Suprapubic skin (tissue), 4 donors: ENCODE measurements around the gene SLC16A8. TPM values are rescaled to one million over a fixed set of nuclear protein-coding genes. Genes with fewer than 3 reads are reported as not detected.

ENCODE experiments used
- DNase-seq, 2 donors: peaks; one replicate each; pipeline ENCODE4 v3.0.0-alpha.2; 2019; ENCODE audit warnings: low spot score in 2 of 2
- H3K27ac ChIP-seq: fragments of 200-600 bp; sonication (generic); one replicate; pipeline ENCODE4 v1.5.1; 2019
- H3K27me3 ChIP-seq: fragments of 200-600 bp; sonication (generic); one replicate; pipeline ENCODE4 v1.5.1; 2019
- H3K36me3 ChIP-seq: fragments of 200-600 bp; sonication (generic); one replicate; pipeline ENCODE4 v1.5.1; 2019
- H3K4me1 ChIP-seq: fragments of 200-600 bp; sonication (generic); one replicate; pipeline ENCODE4 v1.5.1; 2019
- H3K4me3 ChIP-seq: fragments of 200-600 bp; sonication (generic); one replicate; pipeline ENCODE4 v1.5.1; 2019; ENCODE audit warnings: mild to moderate bottlenecking
- H3K9me3 ChIP-seq: fragments of 200-600 bp; sonication (generic); one replicate; pipeline ENCODE4 v1.5.1; 2019
- CTCF ChIP-seq, 2 donors: fragments of 200-600 bp in 1 of 2; fragments of 450-650 bp in 1 of 2; sonication (generic) in 1 of 2; IDR thresholded peaks; one replicate each; pipeline ENCODE4 v1.5.1; 2016 to 2019; ENCODE audit warnings: antibody characterized with exemption in 2 of 2, mild to moderate bottlenecking in 1 of 2, moderate library complexity in 1 of 2
- EP300 ChIP-seq: sonication (generic); formaldehyde crosslinking; IDR thresholded peaks from one replicate; pipeline ENCODE4 v1.6.1; 2017; ENCODE audit warnings: antibody characterized with exemption
- POLR2A ChIP-seq, 2 donors: fragments of 450-650 bp; IDR thresholded peaks; one replicate each; pipeline ENCODE4 v1.6.1; 2017; ENCODE audit warnings: antibody characterized with exemption in 2 of 2, mild to moderate bottlenecking in 2 of 2, moderate library complexity in 2 of 2
- POLR2AphosphoS5 ChIP-seq, 3 donors: sonication (generic); formaldehyde crosslinking; IDR thresholded peaks; one replicate each; pipeline ENCODE4 v1.6.1; 2017; ENCODE audit warnings: antibody characterized with exemption in 3 of 3
- WGBS: methylation state at CpG from one replicate; pipeline ENCODE4 v1.1.5; 2018; 5-methylcytosine and 5-hydroxymethylcytosine counted together
- total RNA-seq, 4 donors: library from RNA; depleted of rRNA; stranded (reverse); fragments of >200 nt; gene quantifications; one replicate each; pipeline ENCODE4 v1.1.0, GENCODE V29; 2016

SLC16A8 gene
- total RNA-seq, 4 donors from 2014 or later: not detected

GRCh38 chr22:38043151-38044039, 40.6 kb downstream of the SLC16A8 start:
- H3K9me3 ChIP-seq: no peaks in the 10 kb centered on the region
- H3K4me3 ChIP-seq: no peak overlapping the region
- H3K27ac ChIP-seq: no peak overlapping the region
- H3K4me1 ChIP-seq: peaks cover 13% of the 10 kb centered on the region
- H3K36me3 ChIP-seq: no peaks in the 10 kb centered on the region
- TF ChIP-seq CTCF (IDR thresholded peaks at IDR 0.05) (no peak), EP300 (no peak), POLR2AphosphoS5 (IDR thresholded peaks at IDR 0.05) (no peak), POLR2A (IDR thresholded peaks at IDR 0.05) (no peak)
- H3K27me3 ChIP-seq: no peaks in the 10 kb centered on the region
- WGBS: 87% methylated on average over 16 of the region's 16 CpGs
- no peak for DNase-seq

GRCh38 chr22:38042488-38042790, 41.5 kb downstream of the SLC16A8 start:
- H3K27ac ChIP-seq: no peak overlapping the region
- TF ChIP-seq EP300 (no peak), POLR2AphosphoS5 (IDR thresholded peaks at IDR 0.05) (no peak), CTCF (IDR thresholded peaks at IDR 0.05) (no peak), POLR2A (IDR thresholded peaks at IDR 0.05) (no peak)

GRCh38 chr22:38041760-38042487, 42.1 kb downstream of the SLC16A8 start:
- H3K27me3 ChIP-seq: no peaks in the 10 kb centered on the region
- H3K36me3 ChIP-seq: no peaks in the 10 kb centered on the region
- DNase-seq: no peak
- no peak overlapping the region for H3K27ac ChIP-seq
- H3K4me1 ChIP-seq: peaks cover 13% of the 10 kb centered on the region
- H3K4me3 ChIP-seq: no peak overlapping the region
- WGBS: 71% methylated on average over 3 of the region's 5 CpGs
- TF ChIP-seq POLR2AphosphoS5 (IDR thresholded peaks at IDR 0.05) (no peak), EP300 (no peak), CTCF (IDR thresholded peaks at IDR 0.05) (no peak), POLR2A (IDR thresholded peaks at IDR 0.05) (no peak)
- no peaks in the 10 kb centered on the region for H3K9me3 ChIP-seq

More at GRCh38 chr22:38042488-38042790, 41.5 kb downstream of the SLC16A8 start:
- Histone ChIP-seq H3K27me3 (no peaks in the 10 kb centered on the region), H3K36me3 (no peaks in the 10 kb centered on the region), H3K4me3 (no peak overlapping the region), H3K9me3 (no peaks in the 10 kb centered on the region), H3K4me1 (peaks cover 13% of the 10 kb centered on the region)
- WGBS: 87% methylated on average over 1 of the region's 1 CpG
- DNase-seq: no peak

- TF ChIP-seq POLR2A (IDR thresholded peaks at IDR 0.05) (no peak), POLR2AphosphoS5 (IDR thresholded peaks at IDR 0.05) (no peak), CTCF (IDR thresholded peaks at IDR 0.05) (no peak), EP300 (no peak)
- no peak for DNase-seq
- WGBS: 86% methylated on average over 20 of the region's 20 CpGs
- Histone ChIP-seq H3K36me3 (no peaks in the 10 kb centered on the region), H3K4me3 (no peak overlapping the region), H3K27ac (no peak overlapping the region), H3K4me1 (peaks cover 13% of the 10 kb centered on the region), H3K27me3 (no peaks in the 10 kb centered on the region), H3K9me3 (no peaks in the 10 kb centered on the region)
These were observed 42.8 kb downstream of the SLC16A8 start for GRCh38 chr22:38040953-38041759.
